Measurements from ENCODE around the gene SLC30A10. TPM values are rescaled to one million over a fixed set of nuclear protein-coding genes. Genes with fewer than 3 reads are reported as not detected.
"Not testable (repeated sequence)": the region's sequence is repeated elsewhere in the genome, so short reads cannot be mapped to it uniquely, and the experiment has no call there.

Gene SLC30A10
- total RNA-seq, 4 donors from 2014 or later: not detected

- Histone ChIP-seq H3K36me3 (no peaks in the 10 kb centered on the region), H3K27ac (no peak overlapping the region), H3K4me3 (no peak overlapping the region), H3K27me3 (no peaks in the 10 kb centered on the region), H3K4me1 (no peaks in the 10 kb centered on the region), H3K9me3 (no peaks in the 10 kb centered on the region)
- no peak for ATAC-seq
- TF ChIP-seq EP300 (IDR thresholded peaks at IDR 0.05) (no peak), POLR2AphosphoS5 (IDR thresholded peaks at IDR 0.05) (no peak), CTCF (IDR thresholded peaks at IDR 0.05) (no peak), POLR2A (IDR thresholded peaks at IDR 0.05) (no peak)
These were observed 47.4 kb downstream of the SLC30A10 start for GRCh38 chr1:219880765-219881457.

GRCh38 chr1:219876798-219877209, 51.6 kb downstream of the SLC30A10 start:
- Histone ChIP-seq H3K4me3 (no peak overlapping the region), H3K27ac (no peak overlapping the region), H3K4me1 (no peaks in the 10 kb centered on the region), H3K27me3 (no peaks in the 10 kb centered on the region), H3K36me3 (no peaks in the 10 kb centered on the region), H3K9me3 (no peaks in the 10 kb centered on the region)
- TF ChIP-seq POLR2AphosphoS5 (IDR thresholded peaks at IDR 0.05) (no peak), POLR2A (IDR thresholded peaks at IDR 0.05) (no peak), CTCF (IDR thresholded peaks at IDR 0.05) (no peak), EP300 (IDR thresholded peaks at IDR 0.05) (no peak)
- no peak for ATAC-seq
- WGBS, 2 donors (ENCODE audit: low coverage in 1 of 2): 54 to 58% methylated on average over 3 to 5 of the region's 5 CpGs

- Histone ChIP-seq H3K4me1 (no peaks in the 10 kb centered on the region), H3K27ac (no peak overlapping the region), H3K4me3 (no peak overlapping the region), H3K9me3 (no peaks in the 10 kb centered on the region), H3K36me3 (no peaks in the 10 kb centered on the region), H3K27me3 (no peaks in the 10 kb centered on the region)
- no peak for TF ChIP-seq CTCF (IDR thresholded peaks at IDR 0.05)
- no peak for TF ChIP-seq POLR2A (IDR thresholded peaks at IDR 0.05)
- no peak for TF ChIP-seq POLR2AphosphoS5 (IDR thresholded peaks at IDR 0.05)
- TF ChIP-seq EP300 (IDR thresholded peaks at IDR 0.05): no peak
- no peak for ATAC-seq
- 61 to 85% methylated on average over 3 of the region's 3 CpGs for WGBS, 2 donors (ENCODE audit: low coverage in 1 of 2)
These were observed 52.5 kb downstream of the SLC30A10 start for GRCh38 chr1:219875860-219876259.

- ATAC-seq, H3K4me1 ChIP-seq, H3K4me3 ChIP-seq, H3K27ac ChIP-seq, H3K9me3 ChIP-seq, H3K36me3 ChIP-seq, H3K27me3 ChIP-seq: not testable (repeated sequence)
- WGBS, 2 donors (ENCODE audit: low coverage in 1 of 2): 50 to 74% methylated on average over 1 of the region's 1 CpG
These were observed 55.8 kb downstream of the SLC30A10 start for GRCh38 chr1:219872538-219872937.

GRCh38 chr1:219871427-219872057, 56.8 kb downstream of the SLC30A10 start:
- no peaks in the 10 kb centered on the region for H3K4me1 ChIP-seq
- H3K9me3 ChIP-seq: no peaks in the 10 kb centered on the region
- H3K4me3 ChIP-seq: no peak overlapping the region
- H3K27me3 ChIP-seq: no peaks in the 10 kb centered on the region
- no peaks in the 10 kb centered on the region for H3K36me3 ChIP-seq
- no peak overlapping the region for H3K27ac ChIP-seq
- WGBS, 2 donors (ENCODE audit: low coverage in 1 of 2): 28 to 35% methylated on average over 3 of the region's 3 CpGs
- TF ChIP-seq CTCF (IDR thresholded peaks at IDR 0.05) (no peak), EP300 (IDR thresholded peaks at IDR 0.05) (no peak), POLR2A (IDR thresholded peaks at IDR 0.05) (no peak), POLR2AphosphoS5 (IDR thresholded peaks at IDR 0.05) (no peak)
- ATAC-seq: no peak

GRCh38 chr1:219868615-219869014, 59.7 kb downstream of the SLC30A10 start:
- not testable (repeated sequence) for H3K27ac ChIP-seq, H3K27me3 ChIP-seq, H3K4me1 ChIP-seq, H3K9me3 ChIP-seq, ATAC-seq, H3K36me3 ChIP-seq, H3K4me3 ChIP-seq
- 67% methylated on average over 1 of the region's 3 CpGs; no CpG with 5 or more reads in 1 of the 2 donors for WGBS, 2 donors (ENCODE audit: low coverage in 1 of 2)

All from gastroesophageal sphincter (tissue), 4 donors.